CD4-positive, alpha-beta T cell treated with Interleukin-15 for 1 hour (primary cell): Measurements from ENCODE around the gene ZIC2.
"Not testable (repeated sequence)": the region's sequence is repeated elsewhere in the genome, so short reads cannot be mapped to it uniquely, and the experiment has no call there.

ENCODE experiments used
- DNase-seq: peaks from one replicate; pipeline ENCODE4 v3.0.0-alpha.2; 2020

ZIC2 gene

DNA sequence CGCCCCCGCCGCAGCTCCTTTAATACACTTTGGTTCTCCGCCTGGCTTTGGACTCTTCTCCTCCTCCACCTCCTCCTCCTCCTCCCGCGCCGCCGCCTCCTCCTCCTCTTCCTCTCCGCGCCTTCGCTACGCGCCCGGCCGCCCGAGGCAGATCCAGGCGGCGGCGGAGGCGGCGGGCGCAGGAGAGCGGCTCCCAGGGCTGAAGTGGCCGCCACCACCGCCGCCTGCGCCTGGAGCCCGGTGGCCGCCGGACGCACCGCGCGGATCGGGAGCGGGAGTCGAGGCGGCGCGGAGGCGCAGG is at the start of gene ZIC2:
Gene ZIC2, plus strand, starts transcription at position 50 of the 301 bp plus-strand sequence. CDS start 281 bp downstream, outside the sequence.
- no peak for DNase-seq

DNA sequence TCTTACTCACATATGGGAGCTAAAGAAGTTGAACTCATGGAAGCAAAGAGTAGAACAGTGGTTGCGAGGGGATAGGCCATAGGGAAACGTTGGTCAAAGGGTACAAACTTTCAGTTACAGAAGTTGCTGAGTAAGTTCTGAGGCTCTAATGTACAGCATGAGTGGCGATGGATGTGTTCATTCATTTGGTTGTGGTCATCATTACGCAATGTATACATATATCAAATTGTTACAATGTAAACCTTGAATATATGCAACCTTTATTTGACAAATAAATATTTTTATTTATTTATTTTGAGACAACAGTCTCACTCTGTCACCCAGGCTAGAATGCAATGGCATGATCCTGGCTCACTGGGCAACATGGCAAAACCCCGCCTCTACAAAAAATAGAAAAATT is 48.7 kb upstream of the ZIC2 start:
- DNase-seq, result no peak

DNA sequence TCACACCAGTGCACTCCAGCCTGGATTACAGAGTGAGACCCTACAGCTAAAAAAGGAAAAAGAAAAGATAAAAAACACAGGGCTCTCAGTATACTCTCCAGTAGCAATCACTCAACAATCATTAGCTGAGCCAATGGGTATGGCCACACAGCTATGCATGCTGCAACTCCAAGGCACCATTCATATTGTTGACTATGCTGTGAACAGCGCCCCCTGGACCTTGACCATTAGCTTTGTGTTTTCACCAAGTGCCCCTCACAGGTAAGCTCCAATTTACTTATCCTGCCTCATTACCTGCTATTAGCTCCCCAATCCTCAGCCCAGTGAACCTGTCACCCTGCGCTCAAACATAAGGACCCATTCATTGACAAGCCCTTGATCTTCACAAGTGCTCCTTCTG is 45.8 kb upstream of the ZIC2 start:
- no peak for DNase-seq

DNA sequence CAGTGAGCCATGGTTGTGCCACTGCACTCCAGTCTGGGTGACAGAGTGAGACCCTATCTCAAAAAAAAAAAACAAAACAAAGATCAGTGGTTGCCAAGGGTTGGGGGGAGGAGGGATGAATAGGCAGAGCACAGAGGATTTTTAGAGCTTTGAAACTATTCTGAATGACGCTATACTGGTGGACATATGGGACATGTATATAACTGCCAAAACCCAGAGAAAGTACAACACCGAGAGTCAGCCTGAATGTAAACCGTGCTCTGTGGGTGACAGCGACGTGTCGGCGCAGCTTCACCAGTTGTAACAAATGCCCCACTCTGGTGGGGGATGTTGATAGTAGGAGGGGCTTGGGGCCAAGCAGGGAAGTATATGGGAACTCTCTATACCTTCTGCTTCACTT is 42.9 kb upstream of the ZIC2 start:
- no peak for DNase-seq

DNA sequence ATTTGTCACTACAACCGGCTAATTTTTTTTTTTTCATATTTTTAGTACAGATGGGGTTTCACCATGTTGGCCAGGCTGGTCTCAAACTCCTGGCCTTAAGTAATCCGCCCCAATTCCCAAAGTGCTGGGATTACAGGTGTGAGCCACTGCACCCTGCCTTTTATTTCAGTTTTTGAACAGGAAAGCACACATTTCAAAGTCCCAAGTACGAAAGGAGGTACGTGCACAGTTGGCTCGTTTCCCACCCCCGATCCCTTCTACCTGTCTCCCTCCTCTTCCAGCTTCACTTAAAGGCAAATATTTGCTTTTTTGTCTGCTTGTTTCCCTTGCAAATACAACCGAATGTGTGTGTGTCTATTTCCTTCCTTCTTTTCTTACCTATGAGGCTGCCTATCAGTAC is 40.5 kb upstream of the ZIC2 start:
- DNase-seq, result no peak

DNA sequence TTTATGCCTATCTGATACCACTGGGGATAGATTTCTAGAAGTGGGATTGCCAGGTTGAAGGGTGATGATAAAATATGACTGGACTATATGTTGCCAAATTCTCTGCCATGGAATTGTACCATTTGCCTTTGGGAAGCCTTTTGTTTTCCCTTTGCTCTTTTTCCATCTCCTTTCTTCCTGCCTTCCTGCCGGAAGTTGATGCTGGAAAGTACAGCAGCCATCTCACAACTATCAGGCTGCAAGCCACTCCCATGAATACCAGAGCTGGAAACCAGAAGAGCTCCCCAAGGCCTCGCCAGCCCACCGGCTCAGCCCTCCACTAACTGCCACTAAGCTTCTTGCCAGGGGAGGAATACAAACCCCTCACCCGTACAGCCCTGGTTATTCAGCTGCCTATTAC is 39.7 kb upstream of the ZIC2 start:
- DNase-seq, result no peak

DNA sequence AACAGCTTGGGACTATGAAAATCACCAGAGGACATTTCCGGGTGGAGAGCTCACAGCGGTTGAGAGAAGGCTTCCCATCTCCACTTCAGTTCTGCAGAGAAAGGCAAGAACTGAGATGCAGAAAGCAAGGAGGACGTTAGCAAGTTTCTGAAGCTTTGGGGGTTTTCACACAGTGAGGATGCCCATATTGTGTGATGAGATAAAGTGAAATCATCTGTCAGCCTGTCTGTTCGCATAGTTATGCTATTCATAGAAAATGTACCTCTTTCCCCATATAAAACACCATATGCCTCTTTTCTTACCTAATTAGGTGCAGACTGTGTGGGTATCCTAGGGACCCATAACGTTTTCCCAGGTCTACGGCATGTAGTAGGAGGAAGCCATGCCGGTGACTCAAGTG is 37.5 kb upstream of the ZIC2 start:
- no peak for DNase-seq

DNA sequence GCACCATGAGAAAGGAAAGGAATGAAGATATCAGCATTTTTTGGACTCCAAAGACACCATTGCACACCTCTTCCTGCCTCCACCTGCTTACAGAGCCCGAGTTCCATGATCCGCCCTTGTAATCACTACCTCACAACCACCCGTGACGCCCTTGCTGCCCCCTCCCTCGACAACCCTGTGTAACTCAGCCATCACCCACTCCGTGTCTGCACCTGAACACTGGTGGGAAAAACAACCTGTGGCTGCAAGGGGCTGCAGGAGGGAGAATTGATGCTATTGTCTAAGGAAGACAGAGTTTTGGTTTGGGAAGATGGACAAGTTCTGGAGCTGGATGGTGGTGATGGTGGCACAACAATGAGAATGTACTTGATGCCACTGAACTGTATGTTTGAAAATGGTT is 37.0 kb upstream of the ZIC2 start:
- no peak for DNase-seq

DNA sequence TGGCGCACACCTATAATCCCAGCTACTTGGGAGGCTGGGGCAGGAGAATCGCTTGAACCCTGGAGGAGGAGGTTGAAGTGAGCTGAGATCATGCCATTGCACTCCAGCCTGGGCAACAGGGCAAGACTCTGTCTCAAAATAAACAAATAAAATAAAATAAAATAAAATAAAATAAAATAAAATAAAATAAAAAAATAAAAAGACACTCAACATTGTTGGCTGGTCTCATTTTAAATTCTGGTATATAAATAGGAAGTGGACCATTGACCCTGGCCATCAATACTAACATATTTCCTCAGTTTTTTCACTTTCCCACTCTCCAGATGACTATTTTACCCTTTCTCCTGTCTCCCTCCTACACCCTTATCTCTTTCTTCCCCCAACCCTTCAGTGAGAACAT is 36.1 kb upstream of the ZIC2 start:
- DNase-seq, result not testable (repeated sequence)

DNA sequence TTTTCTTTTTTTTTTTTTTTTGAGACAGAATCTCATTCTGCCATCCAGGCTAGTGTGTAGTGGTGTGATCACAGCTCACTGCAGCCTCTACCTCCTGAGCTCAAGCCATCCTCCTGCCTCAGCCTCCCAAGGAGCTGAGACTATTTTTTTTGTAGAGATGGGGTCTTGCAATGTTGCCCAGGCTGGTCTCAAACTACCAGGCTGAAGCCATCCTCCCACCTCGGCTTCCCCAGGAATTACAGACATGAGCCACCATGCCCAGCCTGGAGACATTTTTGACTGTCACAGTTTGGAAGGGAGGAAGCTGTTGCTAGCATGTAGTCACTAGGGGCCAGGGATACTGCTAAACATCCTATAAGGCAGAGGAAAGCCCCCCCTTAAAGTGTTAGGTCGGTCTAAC is 33.9 kb upstream of the ZIC2 start:
- DNase-seq, result no peak

DNA sequence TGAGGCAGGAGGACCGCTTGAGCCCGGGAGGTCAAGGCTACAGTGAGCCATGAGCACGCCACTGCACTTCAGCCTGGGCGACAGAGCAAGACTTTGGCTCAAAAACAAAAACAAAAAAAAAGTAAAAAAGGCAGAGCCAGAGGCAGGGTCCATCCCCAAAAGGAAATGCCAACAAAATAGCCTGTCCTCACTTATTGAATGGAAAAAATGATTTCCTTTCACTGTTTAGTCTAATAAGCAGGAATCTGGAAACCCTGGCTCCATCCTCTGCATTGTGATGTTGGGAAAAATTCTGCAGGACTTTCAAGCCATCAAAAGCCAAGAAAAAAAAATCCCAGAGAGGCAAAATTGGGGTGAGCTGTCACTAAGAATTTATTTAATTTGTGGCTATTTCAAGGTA is 33.2 kb upstream of the ZIC2 start:
- DNase-seq, result no peak

DNA sequence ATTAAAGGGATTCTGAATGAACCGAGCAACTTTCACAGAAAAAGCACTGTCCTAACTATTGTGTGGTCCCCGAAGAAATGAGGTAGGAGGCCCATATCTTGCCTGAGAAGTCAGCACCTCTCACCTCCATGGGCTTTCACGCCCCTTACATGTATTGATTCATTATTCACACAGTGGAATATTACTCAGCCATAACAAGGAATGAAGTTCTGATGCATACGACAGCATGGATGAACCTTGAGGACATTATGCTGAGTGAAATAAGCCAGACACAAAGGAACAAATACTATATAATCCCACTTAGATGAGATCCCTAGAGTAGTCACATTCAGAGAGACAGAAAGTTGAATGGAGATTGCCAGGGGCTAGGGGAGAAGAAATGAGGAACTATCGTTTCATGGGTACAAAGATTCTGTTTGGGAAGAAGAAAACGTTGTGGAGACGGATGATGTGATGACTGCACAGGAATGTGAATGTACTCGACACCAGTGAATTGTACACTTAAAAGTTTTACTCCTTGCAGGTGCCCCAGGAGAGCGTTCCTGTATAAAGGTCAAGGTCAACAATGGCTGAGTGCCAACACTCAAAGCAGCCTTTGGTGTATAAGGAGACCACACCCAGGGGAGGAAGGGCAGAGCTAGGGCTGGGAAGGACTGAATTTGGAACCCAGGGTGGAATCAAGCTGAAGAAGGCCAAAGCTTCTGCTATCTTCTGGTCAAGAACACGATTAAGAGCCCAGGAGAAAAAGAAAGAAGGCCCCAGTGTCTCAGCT is 32.5 kb upstream of the ZIC2 start:
- DNase-seq, result no peak

DNA sequence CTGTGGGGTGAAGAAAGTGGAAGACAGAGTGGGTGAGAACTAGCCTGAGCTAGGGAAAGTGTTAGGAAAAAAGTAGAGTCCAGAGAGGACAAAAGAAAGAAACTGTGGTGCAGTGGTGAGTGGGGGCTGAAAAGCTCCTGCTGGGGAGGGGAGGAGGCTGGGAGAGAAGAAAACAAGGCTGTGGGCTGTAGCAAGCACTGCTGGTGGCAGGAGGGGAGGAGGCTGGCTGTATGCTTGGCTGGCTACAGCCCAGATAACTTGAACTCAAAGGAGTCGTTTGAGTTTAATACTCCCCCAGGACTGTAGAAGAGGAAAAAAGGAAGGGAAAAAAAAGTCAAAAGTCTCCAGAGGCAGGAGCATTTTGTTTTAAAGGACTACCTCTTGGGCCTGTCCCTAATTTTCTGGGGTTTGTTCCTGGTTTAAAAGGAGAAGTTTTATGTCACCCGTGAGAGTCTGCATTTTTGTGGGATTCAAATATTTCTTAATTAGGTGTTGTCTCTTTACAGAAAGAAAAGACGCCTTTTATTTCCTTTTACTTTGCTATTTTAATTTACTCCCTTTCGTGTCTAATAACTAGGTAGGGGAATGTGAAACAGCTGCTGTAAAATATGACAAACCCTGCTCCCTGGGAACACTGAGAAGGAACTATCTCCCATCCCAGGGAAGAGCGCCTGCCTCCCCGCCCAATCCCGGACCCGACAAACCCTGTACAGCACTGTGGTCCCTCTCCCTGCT is 31.7 kb upstream of the ZIC2 start:
- no peak for DNase-seq

DNA sequence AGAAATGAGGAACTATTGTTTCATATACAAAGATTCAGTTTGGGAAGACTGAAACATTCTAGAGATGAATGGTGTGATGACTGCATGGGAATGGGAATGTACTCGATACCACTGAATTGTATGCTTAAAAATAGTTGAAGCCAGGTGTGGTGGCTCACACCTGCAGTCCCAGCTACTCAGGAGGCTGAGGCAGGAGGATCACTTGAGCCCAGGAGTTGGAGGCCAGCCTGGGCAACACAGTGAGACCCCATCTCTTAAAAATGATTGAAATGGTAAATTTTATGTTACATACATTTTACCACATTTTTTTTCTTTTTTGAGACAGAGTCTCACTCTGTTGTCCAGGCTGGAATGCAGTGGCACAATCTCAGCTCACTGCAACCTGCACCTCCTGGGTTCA is 29.9 kb upstream of the ZIC2 start:
- DNase-seq, result not testable (repeated sequence)

DNA sequence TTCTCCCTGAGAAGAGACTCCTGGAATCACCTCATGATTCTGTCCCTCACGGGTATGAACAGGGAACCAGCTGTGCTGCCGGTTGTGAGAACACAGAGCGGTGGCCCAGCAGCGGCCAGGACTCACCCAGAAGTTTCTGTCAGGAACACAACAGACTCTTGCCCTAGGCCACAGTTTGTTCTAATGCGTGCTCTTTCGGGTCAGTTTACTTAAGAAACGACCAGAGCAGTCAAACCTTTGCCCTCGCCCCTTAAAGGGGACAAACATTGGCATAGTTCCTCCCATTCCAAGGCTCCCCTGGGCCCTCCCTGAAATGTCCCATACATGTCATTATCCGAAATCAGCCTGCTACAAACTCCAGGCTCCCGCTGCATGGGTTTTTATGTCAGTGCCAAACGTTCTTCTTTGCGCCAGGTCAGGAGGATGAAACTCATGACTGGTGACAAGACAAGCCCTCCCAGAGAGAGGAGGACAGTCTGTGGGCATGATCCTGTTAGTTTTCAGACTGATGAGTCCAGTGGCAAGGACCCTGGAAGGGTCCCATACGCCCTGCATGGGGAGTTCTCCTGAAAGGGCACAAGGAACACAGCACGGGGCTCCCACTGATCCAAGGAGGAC is 28.3 kb upstream of the ZIC2 start:
- no peak for DNase-seq

DNA sequence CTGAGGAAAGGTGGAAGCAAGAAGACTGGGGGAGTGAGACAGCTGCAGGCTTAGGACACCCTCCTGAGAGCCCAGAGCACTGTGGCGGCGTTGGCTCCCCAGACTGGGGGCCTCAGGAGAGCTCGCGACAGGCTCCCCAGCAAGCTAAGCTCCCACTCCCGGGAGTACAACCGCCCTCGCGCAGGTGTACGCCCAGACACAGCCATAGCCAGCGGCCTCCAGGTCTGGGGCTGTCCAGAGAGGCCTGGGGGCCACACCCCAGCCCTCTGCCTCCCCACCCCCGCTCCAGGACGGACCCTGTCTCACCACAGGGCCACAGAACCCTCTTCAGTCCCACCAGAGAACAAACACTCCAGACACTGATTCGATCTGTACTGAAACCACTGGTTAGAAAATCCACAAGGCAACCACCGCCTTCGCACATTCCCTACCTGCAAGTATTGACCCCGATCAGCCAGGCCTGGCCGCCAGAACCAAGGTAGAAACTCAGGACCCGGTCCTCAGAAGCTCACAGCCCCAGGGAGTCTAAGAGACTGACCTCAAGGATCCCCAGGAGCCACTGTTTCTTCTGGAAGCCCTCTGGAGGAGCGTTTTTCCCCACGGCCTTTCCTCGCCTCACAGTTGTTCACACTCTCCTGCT is 26.4 kb upstream of the ZIC2 start:
- no peak for DNase-seq

DNA sequence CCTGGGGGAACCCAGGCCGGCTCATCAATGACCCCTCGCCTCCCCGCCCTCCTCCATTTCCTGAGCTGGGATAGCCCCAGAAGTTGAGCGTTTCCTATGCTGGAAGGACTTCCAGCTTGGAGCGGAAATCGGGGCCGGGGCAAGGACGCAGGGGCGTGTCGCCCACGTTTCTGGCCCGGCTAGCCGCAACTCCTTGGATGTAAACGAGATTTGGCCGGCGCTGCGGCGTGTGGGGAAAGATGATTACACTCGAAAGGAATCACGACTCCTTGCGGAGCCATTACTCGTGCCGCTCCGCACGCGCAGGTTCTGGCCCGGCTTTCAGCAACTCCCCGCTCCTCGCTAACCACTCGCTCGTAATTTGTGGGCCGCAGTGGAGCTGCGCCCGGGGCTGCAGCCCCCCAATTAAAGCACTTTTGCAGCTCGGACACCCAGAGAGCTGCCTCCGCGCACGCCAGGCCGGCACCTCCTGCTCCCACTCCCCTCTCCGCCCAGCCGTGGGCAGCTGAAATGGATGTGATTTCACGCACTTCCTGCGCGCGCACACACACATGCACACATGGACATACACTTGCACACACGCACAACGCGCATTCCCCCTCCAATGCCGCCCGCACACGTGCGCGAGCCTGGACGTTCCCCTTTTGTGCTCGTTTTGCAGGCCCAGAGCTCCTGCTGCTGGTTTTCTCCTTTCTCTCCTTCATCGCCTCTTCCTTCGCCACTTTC is 25.7 kb upstream of the ZIC2 start:
- no peak for DNase-seq

DNA sequence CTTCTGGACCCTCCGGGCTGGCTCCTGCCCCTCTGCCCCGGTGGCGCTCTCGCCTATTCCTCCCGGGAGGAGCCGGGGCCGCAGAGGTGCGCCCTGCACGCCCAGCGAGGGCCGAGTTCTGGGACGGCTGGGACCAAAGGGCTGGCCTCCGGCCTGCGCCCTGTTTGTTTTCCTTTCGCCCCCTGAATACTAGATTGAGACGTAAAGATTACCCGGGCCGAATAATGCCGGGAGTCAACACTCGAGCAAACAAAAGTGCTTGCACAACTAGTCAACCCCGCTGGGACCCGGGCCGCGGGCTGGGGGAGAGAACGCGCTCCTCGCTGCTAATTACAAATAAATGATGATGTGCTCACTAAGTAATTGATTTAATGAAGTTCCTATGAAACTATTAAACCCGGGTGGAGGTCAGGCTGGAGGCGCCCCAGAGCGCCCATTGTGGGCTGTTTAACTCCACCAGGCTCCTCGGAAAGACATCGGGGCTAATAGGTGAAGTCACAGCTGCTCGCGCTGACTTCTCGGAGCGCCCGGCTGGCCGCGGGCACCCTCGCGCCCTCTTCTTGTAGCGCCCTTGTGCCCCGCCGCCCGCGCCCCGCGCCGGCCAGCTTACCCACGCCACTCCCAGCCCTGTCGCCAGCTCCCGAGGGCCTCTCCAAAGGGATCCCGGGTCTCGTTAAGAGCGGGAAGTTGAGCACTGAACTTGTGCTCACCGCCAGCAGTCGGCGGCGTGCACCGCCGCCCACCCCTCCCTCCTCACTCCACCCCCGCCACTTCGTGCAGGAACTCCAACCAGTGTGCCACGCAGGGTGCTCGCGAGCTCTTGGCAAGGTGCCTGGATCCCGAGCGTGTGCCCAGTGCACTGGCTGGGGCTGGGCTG is 24.9 kb upstream of the ZIC2 start:
- no peak for DNase-seq

DNA sequence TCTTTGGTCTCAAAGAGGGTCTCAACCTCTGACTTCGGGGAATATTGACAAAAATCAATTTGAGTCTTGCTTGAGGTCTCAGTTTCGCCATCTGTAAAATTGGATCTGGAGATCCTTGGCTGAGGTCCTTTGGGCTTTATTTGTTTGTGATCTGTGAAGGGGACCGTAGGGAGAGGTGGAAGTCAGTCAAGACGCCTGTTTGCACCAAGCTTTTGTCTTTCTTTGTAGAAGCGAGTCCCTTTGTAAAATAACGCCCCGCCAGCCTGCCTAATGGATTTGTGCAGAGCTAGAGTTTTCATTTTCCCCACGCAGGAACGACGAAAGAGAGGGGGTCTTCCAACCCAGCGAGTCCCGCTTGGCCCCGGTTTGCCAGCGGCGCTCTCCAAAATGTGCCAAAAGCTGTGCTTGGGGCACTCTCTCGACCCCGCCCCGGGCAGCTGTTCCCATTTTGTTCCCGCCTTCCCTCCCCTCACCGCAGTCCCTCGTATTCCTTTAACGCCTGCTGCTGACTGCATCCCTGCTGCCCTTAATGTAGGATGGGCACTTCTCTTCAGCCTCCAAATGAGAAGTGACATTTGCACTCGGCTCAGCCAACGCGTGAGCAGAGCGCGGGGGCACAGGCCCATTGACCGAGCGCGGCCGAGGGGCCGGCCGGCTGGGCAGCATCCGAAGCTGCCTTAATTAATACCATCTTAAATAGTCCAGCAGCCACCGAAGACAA is 23.0 kb upstream of the ZIC2 start:
- no peak for DNase-seq

DNA sequence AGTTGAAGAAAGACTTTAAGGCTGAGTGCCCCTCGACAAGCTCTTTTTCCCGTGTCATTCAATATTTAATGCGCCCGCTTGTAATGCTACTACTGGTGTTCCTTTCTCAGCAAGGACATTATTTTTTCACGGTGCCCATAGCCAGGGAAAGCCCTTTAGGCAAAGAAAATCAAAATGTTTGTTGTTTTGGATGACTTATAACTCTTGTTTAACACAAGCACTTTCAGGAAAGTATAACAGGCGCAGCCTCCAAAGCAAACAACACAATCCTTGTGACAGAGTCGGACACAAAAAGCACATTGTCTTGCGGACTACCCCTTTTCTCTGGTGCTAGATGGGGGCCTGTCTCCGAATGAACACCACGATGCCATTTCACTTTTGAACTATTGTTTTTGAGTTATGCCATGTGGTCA is 22.5 kb upstream of the ZIC2 start:
- DNase-seq, result no peak

DNA sequence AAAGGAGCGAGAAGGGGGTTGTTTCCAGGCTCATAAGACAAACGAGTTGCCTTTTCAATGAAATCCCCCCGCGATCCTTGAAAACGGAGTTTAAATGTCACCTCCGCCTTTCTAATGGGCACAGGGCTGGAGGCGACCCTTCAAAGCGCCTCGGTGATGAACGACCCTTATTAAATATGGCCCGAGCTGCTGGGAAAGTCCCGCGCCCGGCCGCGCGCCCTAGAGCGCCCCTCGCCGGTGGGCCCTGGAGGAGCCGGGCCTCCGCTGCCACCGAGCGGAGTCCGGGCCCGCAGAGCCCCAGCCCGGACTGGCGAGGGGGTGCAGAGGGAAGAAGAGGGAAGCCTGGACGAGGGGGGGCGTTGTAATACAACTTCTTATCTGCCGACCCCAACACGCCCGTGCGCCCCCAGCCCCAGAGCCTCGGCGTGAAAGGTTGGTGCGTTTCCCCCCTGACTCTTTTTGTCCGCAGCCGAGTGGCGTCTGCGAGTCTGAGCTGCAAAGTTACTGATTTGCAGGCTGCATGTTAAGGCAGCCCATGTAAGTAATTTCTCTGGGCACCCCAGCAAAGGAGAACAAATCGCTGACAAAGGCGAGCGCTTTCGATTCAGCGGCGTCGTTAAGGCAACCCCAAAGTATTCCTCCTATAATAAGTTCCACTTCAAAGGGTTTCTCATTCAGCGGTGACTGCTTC is 21.9 kb upstream of the ZIC2 start:
- no peak for DNase-seq
